K562 (cell line): ENCODE measurements around the gene IGF2R. TPM values are rescaled to one million over a fixed set of nuclear protein-coding genes. Genes with fewer than 3 reads are reported as not detected.
A peak's percentile ranks its signal among the peaks of the same experiment; 100 is the strongest.

Experiments
- CAMTA2 ChIP-seq: fragments of 250-450 bp; sonication (Bioruptor Pico); conservative IDR thresholded peaks from 2 replicates; pipeline ENCODE4 v1.5.1; 2022
- CHD4 ChIP-seq: fragments of 200-600 bp; sonication (generic); IDR thresholded peaks from 3 replicates; pipeline ENCODE4 v1.6.1; 2012; ENCODE audit warnings: low read depth, mild to moderate bottlenecking, mixed read lengths, low read length, inconsistent platforms; ENCODE audit not compliant: insufficient read depth, insufficient replicate concordance, poor library complexity, severe bottlenecking
- FOXM1 ChIP-seq, 2 experiments: fragments of 450-650 bp in 1 of 2; sonication (generic) in 1 of 2; formaldehyde crosslinking in 1 of 2; IDR thresholded peaks; 2 replicates each; pipeline versions ENCODE4 v1.6.1 to v1.9.0; 2017 to 2022; ENCODE audit warnings: low read depth in 2 of 2, mild to moderate bottlenecking in 2 of 2, missing genetic modification reagents in 1 of 2, moderate library complexity in 1 of 2
- NEUROD1 ChIP-seq: fragments of 150-350 bp; IDR thresholded peaks from 2 replicates; pipeline ENCODE4 v1.6.1; 2014; ENCODE audit warnings: borderline replicate concordance, low read length, low read depth; ENCODE audit not compliant: partially characterized antibody
- NFE2L1 ChIP-seq: fragments of 450-650 bp; IDR thresholded peaks from 2 replicates; pipeline ENCODE4 v1.6.1; 2016; ENCODE audit warnings: missing genetic modification characterization, low read depth, mild to moderate bottlenecking, missing compliant biosample characterization, moderate library complexity, borderline replicate concordance
- RNF2 ChIP-seq: sonication (generic); IDR thresholded peaks from 2 replicates; pipeline ENCODE4 v1.6.1; 2016
- TSC22D4 ChIP-seq: fragments of 450-650 bp; IDR thresholded peaks from 2 replicates; pipeline ENCODE4 v1.6.1; 2016; ENCODE audit warnings: missing genetic modification characterization, missing biosample characterization, control low read depth
- ZEB2 ChIP-seq: fragments of 450-650 bp; IDR thresholded peaks from 2 replicates; pipeline ENCODE4 v1.6.1; 2016
- ZNF3 ChIP-seq: fragments of 250-450 bp; sonication (Bioruptor Pico); IDR thresholded peaks from 2 replicates; pipeline ENCODE4 v1.5.0; 2021; ENCODE audit warnings: mild to moderate bottlenecking, moderate library complexity
- ZSCAN29 ChIP-seq: fragments of 450-650 bp; IDR thresholded peaks from 2 replicates; pipeline ENCODE4 v1.6.1; 2017
- polyA plus RNA-seq, 8 experiments: library from polyadenylated mRNA; depleted of rRNA in 4 of 8; stranded (reverse) in 5 of 8; unstranded in 3 of 8; fragments of >200 nt; fragmentation: Nextera tagmentation in 2 of 8; fragmentation: Illumina TruSeq in 1 of 8; extraction: Ambion mirVana in 2 of 8; extraction: Trizol in 1 of 8; gene quantifications; 2 replicates each; pipeline versions ENCODE4 v1.2.1 to v1.2.3, GENCODE V29; 2011 to 2014; ENCODE audit warnings: inconsistent platforms in 1 of 8, missing spikeins in 1 of 8
- total RNA-seq, 7 experiments: library from RNA; depleted of rRNA in 6 of 7; stranded (reverse); fragments of >200 nt in 6 of 7; fragmentation: Illumina TruSeq in 2 of 7; extraction: Trizol in 2 of 7; gene quantifications; 2 replicates each; pipeline versions ENCODE4 v1.2.1 to v1.2.3, GENCODE V29; 2011 to 2021; ENCODE audit warnings: low replicate concordance in 1 of 7
- TF ChIP-seq, protein P1 (sequence below): sonication (generic); formaldehyde crosslinking; IDR thresholded peaks from 2 replicates; pipeline ENCODE4 v1.8.0; 2023; ENCODE audit warnings: missing genetic modification reagents, mild to moderate bottlenecking, borderline replicate concordance
- TF ChIP-seq, protein P2 (sequence below), 2 experiments: fragments of 250-450 bp in 1 of 2; fragments of 450-650 bp in 1 of 2; sonication (Bioruptor Pico) in 1 of 2; IDR thresholded peaks; 2 replicates each; pipeline versions ENCODE4 v1.6.1 to v1.8.0; 2016 to 2021; ENCODE audit warnings: mild to moderate bottlenecking in 2 of 2, moderate library complexity in 2 of 2, missing compliant biosample characterization in 1 of 2, missing genetic modification characterization in 1 of 2
- TF ChIP-seq, protein P3 (sequence below): fragments of 450-650 bp; IDR thresholded peaks from 2 replicates; pipeline ENCODE4 v1.6.1; 2017; ENCODE audit warnings: antibody characterized with exemption
- TF ChIP-seq, protein P4 (sequence below): fragments of 150-350 bp; IDR thresholded peaks from 2 replicates; pipeline ENCODE4 v1.6.1; 2014; ENCODE audit warnings: low read depth, mild to moderate bottlenecking, low read length, borderline replicate concordance

IGF2R gene
- total and polyA plus RNA-seq, 9 of the 15 experiments (the other 6 are each of a cell fraction or from before 2014, with no cell fraction given): 3.5 to 92.3 (median 34.5) TPM

DNA sequence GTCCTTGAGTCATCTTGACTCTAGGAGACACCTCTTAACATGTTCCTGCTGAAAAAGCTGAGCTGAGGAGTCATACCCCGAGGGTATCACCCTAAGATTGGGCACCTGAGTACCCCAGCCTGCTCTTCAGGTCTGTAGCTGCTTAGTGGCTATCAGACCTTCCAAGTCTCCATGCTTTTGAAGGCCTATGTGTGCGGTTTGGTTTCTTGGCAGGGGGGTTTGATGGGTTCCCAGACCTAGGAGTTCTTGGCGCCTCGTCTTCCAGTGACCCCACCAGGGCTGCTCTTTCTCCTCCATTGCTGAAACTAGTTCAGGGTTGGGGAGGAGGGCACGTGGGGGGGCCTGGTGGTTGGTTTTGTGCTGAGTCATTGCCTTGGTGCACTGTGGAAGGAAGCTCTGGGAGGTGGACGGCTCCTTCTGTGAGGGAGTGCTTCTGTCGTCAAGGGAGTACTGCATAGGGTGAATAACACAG lies 20.1 kb downstream of the IGF2R start (continued):
- TF ChIP-seq, protein P1, sequence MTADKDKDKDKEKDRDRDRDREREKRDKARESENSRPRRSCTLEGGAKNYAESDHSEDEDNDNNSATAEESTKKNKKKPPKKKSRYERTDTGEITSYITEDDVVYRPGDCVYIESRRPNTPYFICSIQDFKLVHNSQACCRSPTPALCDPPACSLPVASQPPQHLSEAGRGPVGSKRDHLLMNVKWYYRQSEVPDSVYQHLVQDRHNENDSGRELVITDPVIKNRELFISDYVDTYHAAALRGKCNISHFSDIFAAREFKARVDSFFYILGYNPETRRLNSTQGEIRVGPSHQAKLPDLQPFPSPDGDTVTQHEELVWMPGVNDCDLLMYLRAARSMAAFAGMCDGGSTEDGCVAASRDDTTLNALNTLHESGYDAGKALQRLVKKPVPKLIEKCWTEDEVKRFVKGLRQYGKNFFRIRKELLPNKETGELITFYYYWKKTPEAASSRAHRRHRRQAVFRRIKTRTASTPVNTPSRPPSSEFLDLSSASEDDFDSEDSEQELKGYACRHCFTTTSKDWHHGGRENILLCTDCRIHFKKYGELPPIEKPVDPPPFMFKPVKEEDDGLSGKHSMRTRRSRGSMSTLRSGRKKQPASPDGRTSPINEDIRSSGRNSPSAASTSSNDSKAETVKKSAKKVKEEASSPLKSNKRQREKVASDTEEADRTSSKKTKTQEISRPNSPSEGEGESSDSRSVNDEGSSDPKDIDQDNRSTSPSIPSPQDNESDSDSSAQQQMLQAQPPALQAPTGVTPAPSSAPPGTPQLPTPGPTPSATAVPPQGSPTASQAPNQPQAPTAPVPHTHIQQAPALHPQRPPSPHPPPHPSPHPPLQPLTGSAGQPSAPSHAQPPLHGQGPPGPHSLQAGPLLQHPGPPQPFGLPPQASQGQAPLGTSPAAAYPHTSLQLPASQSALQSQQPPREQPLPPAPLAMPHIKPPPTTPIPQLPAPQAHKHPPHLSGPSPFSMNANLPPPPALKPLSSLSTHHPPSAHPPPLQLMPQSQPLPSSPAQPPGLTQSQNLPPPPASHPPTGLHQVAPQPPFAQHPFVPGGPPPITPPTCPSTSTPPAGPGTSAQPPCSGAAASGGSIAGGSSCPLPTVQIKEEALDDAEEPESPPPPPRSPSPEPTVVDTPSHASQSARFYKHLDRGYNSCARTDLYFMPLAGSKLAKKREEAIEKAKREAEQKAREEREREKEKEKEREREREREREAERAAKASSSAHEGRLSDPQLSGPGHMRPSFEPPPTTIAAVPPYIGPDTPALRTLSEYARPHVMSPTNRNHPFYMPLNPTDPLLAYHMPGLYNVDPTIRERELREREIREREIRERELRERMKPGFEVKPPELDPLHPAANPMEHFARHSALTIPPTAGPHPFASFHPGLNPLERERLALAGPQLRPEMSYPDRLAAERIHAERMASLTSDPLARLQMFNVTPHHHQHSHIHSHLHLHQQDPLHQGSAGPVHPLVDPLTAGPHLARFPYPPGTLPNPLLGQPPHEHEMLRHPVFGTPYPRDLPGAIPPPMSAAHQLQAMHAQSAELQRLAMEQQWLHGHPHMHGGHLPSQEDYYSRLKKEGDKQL (CRISPR knock-in tag): no peak
- TF ChIP-seq NFE2L1 (peak; percentile 99), CHD4 (no peak), ZSCAN29 (no peak), ZEB2 (0 out of 2 replicates have a peak, but pooled peaks have one; percentile 45), TSC22D4 (tag) (no peak), NEUROD1 (peak; percentile 66), FOXM1 (IDR thresholded peaks at IDR 0.05; ENCODE audit: low read depth) (peak; percentile 28; the same call in 1 of the 2 replicates), FOXM1 (CRISPR knock-in tag; IDR thresholded peaks at IDR 0.05; ENCODE audit: low read depth) (no peak), RNF2 (peak; percentile 42; the same call in 1 of the 2 replicates), CAMTA2 (CRISPR knock-in tag) (no peak), ZNF3 (no peak)
- TF ChIP-seq, protein P2, sequence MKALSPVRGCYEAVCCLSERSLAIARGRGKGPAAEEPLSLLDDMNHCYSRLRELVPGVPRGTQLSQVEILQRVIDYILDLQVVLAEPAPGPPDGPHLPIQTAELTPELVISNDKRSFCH (CRISPR knock-in tag; IDR thresholded peaks at IDR 0.05): peak; percentile 3; the same call in 1 of the 2 replicates
- TF ChIP-seq, protein P2 (tag; IDR thresholded peaks at IDR 0.05): no peak
- TF ChIP-seq, protein P3, sequence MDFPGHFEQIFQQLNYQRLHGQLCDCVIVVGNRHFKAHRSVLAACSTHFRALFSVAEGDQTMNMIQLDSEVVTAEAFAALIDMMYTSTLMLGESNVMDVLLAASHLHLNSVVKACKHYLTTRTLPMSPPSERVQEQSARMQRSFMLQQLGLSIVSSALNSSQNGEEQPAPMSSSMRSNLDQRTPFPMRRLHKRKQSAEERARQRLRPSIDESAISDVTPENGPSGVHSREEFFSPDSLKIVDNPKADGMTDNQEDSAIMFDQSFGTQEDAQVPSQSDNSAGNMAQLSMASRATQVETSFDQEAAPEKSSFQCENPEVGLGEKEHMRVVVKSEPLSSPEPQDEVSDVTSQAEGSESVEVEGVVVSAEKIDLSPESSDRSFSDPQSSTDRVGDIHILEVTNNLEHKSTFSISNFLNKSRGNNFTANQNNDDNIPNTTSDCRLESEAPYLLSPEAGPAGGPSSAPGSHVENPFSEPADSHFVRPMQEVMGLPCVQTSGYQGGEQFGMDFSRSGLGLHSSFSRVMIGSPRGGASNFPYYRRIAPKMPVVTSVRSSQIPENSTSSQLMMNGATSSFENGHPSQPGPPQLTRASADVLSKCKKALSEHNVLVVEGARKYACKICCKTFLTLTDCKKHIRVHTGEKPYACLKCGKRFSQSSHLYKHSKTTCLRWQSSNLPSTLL: no peak
- TF ChIP-seq, protein P4, sequence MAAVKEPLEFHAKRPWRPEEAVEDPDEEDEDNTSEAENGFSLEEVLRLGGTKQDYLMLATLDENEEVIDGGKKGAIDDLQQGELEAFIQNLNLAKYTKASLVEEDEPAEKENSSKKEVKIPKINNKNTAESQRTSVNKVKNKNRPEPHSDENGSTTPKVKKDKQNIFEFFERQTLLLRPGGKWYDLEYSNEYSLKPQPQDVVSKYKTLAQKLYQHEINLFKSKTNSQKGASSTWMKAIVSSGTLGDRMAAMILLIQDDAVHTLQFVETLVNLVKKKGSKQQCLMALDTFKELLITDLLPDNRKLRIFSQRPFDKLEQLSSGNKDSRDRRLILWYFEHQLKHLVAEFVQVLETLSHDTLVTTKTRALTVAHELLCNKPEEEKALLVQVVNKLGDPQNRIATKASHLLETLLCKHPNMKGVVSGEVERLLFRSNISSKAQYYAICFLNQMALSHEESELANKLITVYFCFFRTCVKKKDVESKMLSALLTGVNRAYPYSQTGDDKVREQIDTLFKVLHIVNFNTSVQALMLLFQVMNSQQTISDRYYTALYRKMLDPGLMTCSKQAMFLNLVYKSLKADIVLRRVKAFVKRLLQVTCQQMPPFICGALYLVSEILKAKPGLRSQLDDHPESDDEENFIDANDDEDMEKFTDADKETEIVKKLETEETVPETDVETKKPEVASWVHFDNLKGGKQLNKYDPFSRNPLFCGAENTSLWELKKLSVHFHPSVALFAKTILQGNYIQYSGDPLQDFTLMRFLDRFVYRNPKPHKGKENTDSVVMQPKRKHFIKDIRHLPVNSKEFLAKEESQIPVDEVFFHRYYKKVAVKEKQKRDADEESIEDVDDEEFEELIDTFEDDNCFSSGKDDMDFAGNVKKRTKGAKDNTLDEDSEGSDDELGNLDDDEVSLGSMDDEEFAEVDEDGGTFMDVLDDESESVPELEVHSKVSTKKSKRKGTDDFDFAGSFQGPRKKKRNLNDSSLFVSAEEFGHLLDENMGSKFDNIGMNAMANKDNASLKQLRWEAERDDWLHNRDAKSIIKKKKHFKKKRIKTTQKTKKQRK: no peak
